Epithelial cell of proximal tubule (primary cell): Measurements from ENCODE around the gene NKPD1. TPM values are rescaled to one million over a fixed set of nuclear protein-coding genes. Genes with fewer than 3 reads are reported as not detected.

Source experiments
- DNase-seq: peaks from one replicate; pipeline ENCODE4 v3.0.0-alpha.2; 2011; ENCODE audit warnings: low read depth
- H3K4me3 ChIP-seq: 2 replicates; pipeline ENCODE4 v1.5.1; 2011; ENCODE audit warnings: low read depth, mild to moderate bottlenecking, low read length
- total RNA-seq: library from RNA; depleted of rRNA; stranded (reverse); fragments of >200 nt; gene quantifications from 2 replicates; pipeline ENCODE4 v1.2.3, GENCODE V29; 2015
- TF ChIP-seq, protein P1 (sequence below): conservative IDR thresholded peaks from 2 replicates; pipeline ENCODE4 v1.5.1; 2012; ENCODE audit warnings: low read depth, mild to moderate bottlenecking, low read length

Gene NKPD1
- total RNA-seq, 1 donor from 2014 or later: not detected

GRCh38 chr19:45150180-45150579 lies 10.6 kb downstream of the NKPD1 start:
- TF ChIP-seq, protein P1, sequence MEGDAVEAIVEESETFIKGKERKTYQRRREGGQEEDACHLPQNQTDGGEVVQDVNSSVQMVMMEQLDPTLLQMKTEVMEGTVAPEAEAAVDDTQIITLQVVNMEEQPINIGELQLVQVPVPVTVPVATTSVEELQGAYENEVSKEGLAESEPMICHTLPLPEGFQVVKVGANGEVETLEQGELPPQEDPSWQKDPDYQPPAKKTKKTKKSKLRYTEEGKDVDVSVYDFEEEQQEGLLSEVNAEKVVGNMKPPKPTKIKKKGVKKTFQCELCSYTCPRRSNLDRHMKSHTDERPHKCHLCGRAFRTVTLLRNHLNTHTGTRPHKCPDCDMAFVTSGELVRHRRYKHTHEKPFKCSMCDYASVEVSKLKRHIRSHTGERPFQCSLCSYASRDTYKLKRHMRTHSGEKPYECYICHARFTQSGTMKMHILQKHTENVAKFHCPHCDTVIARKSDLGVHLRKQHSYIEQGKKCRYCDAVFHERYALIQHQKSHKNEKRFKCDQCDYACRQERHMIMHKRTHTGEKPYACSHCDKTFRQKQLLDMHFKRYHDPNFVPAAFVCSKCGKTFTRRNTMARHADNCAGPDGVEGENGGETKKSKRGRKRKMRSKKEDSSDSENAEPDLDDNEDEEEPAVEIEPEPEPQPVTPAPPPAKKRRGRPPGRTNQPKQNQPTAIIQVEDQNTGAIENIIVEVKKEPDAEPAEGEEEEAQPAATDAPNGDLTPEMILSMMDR: no peak
- H3K4me3 ChIP-seq: no peak overlapping the region
- no peak for DNase-seq

- TF ChIP-seq, protein P1: no peak
- H3K4me3 ChIP-seq: no peak overlapping the region
- DNase-seq: no peak
Observed at GRCh38 chr19:45149129-45149528, 11.7 kb downstream of the NKPD1 start.

- no peak for DNase-seq
- H3K4me3 ChIP-seq: no peak overlapping the region
- TF ChIP-seq, protein P1: no peak
Observed at GRCh38 chr19:45147835-45148676, 12.7 kb downstream of the NKPD1 start.

DNA sequence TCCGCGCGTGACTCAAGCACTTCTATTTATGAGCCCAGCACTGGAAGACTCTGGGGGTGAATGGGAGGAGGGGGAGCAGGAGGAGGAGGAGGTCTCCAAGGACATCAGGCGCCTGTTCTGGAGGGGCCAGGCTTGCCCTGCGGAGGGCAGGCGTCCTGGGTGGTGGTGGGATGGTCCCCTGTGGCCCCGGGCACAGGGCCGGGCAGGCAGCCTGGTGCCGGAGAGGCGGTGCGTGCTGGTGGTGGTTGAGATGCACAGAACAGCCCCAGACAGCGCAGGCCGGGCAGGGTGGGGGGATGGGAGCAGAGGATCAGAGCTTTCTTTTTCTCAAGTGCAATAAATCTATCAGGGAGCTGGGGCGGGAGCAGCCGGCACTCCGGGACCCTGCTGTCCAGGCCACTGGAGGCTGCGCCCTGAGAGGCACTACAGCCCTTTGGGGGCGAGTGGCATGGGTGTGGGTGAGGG lies 14.0 kb downstream of the NKPD1 start:
- TF ChIP-seq, protein P1: no peak
- no peak for DNase-seq
- H3K4me3 ChIP-seq: no peak overlapping the region

DNA sequence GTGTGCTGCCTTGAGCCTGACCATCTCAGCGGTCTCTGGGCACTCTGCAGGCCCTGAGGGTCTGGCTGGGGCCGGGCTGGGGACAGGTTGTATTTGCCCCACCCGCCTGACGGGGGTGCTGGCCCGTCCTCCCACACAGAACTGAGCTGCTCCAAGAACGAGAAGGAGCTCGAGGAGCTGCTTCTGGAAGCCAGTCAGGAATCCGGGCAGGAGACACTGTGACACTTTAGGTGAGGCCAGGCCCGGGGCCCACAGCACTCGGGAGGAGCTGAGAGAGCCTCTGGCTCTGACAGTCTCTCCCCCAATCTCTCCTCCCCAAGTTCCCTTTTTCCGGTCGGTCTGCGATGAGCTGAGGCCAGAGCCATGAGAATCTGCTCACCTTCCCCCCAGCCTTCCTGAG lies 14.5 kb downstream of the NKPD1 start:
- TF ChIP-seq, protein P1: no peak
- no peak overlapping the region for H3K4me3 ChIP-seq
- DNase-seq: no peak

DNA sequence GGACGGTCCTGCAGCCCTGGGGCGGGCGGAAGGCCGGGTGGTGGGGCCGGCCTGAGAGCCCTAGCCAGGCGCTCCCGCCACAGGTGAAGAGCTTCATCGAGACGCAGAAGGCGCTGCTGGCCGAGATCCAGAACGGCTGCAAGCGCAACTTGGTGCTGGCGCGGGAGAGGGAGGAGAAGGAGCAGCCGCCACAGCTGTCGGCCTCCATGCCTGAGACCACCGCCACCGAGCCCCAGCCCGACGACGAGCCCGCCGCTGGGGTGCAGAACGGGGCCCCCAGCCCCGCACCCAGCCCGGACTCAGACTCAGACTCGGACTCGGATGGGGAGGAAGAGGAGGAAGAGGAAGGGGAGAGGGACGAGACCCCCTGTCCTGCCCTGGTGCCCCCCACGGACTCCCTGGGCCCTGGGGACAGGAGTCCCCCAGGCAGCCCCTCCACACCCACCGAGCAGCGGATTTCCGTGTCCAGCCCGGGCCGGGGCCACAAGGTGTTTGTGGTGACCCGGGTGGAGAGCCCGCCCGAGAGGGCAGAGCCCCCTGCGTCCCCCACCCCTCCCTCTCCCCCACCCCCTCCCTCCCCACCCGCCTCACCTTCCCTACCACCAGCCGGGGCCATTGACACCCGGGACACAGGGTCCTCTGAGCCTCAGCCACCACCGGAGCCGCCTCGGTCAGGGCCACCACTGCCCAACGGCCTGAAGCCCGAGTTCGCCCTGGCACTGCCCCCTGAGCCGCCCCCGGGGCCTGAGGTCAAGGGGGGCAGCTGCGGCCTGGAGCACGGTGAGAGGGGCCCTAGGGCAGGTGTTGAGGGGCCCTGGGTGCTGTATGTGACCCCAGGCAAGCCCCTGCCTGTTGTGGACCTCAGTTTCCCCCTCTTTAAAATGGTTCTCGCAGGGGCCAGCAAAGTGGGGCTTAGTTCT lies 15.3 kb downstream of the NKPD1 start:
- DNase-seq: no peak
- TF ChIP-seq, protein P1: no peak
- H3K4me3 ChIP-seq: no peak overlapping the region
